Liver (tissue), 9 donors: ENCODE data around the gene COPS8. TPM values are rescaled to one million over a fixed set of nuclear protein-coding genes. Genes with fewer than 3 reads are reported as not detected.

Experiments
- DNase-seq: peaks from one replicate; pipeline ENCODE4 v3.0.0-alpha.2; 2017; ENCODE audit warnings: low spot score
- H3K27ac ChIP-seq, 2 donors: one replicate each; pipeline ENCODE4 v1.7.0; 2013; ENCODE audit warnings: inconsistent platforms in 2 of 2, low read length in 2 of 2, control low read depth in 1 of 2, low read depth in 1 of 2, mild to moderate bottlenecking in 1 of 2
- H3K27me3 ChIP-seq, 4 donors: one replicate each; pipeline versions ENCODE4 v1.6.1 to v1.7.0; 2013; ENCODE audit warnings: low read length in 3 of 4, inconsistent platforms in 1 of 4, mild to moderate bottlenecking in 1 of 4, moderate library complexity in 1 of 4; ENCODE audit not compliant: control insufficient read depth in 4 of 4, insufficient read depth in 4 of 4
- H3K36me3 ChIP-seq, 4 donors: one replicate each; pipeline versions ENCODE4 v1.6.1 to v1.7.0; 2013; ENCODE audit warnings: low read length in 3 of 4, mild to moderate bottlenecking in 3 of 4, low read depth in 1 of 4, moderate library complexity in 1 of 4; ENCODE audit not compliant: control insufficient read depth in 4 of 4, insufficient read depth in 3 of 4
- H3K4me1 ChIP-seq, 4 donors: one replicate each; pipeline versions ENCODE4 v1.6.1 to v1.7.0; 2013; ENCODE audit warnings: low read length in 3 of 4, mild to moderate bottlenecking in 3 of 4, moderate library complexity in 1 of 4; ENCODE audit not compliant: control insufficient read depth in 4 of 4, insufficient read depth in 4 of 4
- H3K4me3 ChIP-seq, 3 donors: one replicate each; pipeline versions ENCODE4 v1.6.1 to v1.7.0; 2013; ENCODE audit warnings: low read length in 3 of 3, control low read depth in 1 of 3, low read depth in 1 of 3, mild to moderate bottlenecking in 1 of 3
- H3K9ac ChIP-seq, 2 donors: one replicate each; pipeline ENCODE4 v1.7.0; 2013; ENCODE audit warnings: low read length in 2 of 2, mild to moderate bottlenecking in 2 of 2, moderate library complexity in 2 of 2, control low read depth in 1 of 2, low read depth in 1 of 2
- H3K9me3 ChIP-seq, 4 donors: one replicate each; pipeline versions ENCODE4 v1.6.1 to v1.7.0; 2013; ENCODE audit warnings: low read length in 3 of 4; ENCODE audit not compliant: control insufficient read depth in 4 of 4
- ATF3 ChIP-seq: IDR thresholded peaks from 2 replicates; pipeline ENCODE4 v1.6.1; 2016; ENCODE audit warnings: antibody characterized with exemption
- CTCF ChIP-seq: fragments of 150-350 bp; IDR thresholded peaks from 2 replicates; pipeline ENCODE4 v1.5.1; 2017; ENCODE audit warnings: improper control_type of control experiment, low read depth, low read length; ENCODE audit not compliant: missing input control
- EGR1 ChIP-seq, 2 donors: IDR thresholded peaks; 2 replicates each; pipeline ENCODE4 v1.6.1; 2016 to 2018; ENCODE audit warnings: antibody characterized with exemption in 2 of 2, low read depth in 2 of 2
- FOXA1 ChIP-seq: IDR thresholded peaks from 2 replicates; pipeline ENCODE4 v1.6.1; 2016; ENCODE audit warnings: antibody characterized with exemption
- FOXA2 ChIP-seq: IDR thresholded peaks from 2 replicates; pipeline ENCODE4 v1.6.1; 2016; ENCODE audit warnings: antibody characterized with exemption
- GABPA ChIP-seq, 2 donors: IDR thresholded peaks in 1 of 2; conservative IDR thresholded peaks in 1 of 2; 2 replicates each; pipeline ENCODE4 v1.6.1; 2016; ENCODE audit warnings: antibody characterized with exemption in 2 of 2, mild to moderate bottlenecking in 1 of 2, moderate library complexity in 1 of 2
- HNF4A ChIP-seq, 2 donors: conservative IDR thresholded peaks; 2 replicates each; pipeline ENCODE4 v1.6.1; 2016; ENCODE audit warnings: antibody characterized with exemption in 2 of 2, mild to moderate bottlenecking in 2 of 2
- HNF4G ChIP-seq: IDR thresholded peaks from 2 replicates; pipeline ENCODE4 v1.6.1; 2016; ENCODE audit warnings: antibody characterized with exemption
- JUND ChIP-seq, 2 donors: IDR thresholded peaks; 2 replicates each; pipeline ENCODE4 v1.6.1; 2016; ENCODE audit warnings: antibody characterized with exemption in 2 of 2
- MAX ChIP-seq: IDR thresholded peaks from 2 replicates; pipeline ENCODE4 v1.6.1; 2016; ENCODE audit warnings: antibody characterized with exemption
- NR2F2 ChIP-seq: IDR thresholded peaks from 2 replicates; pipeline ENCODE4 v1.6.1; 2016; ENCODE audit warnings: antibody characterized with exemption
- RAD21 ChIP-seq, 2 donors: IDR thresholded peaks; 2 replicates each; pipeline ENCODE4 v1.6.1; 2016; ENCODE audit warnings: antibody characterized with exemption in 2 of 2, mild to moderate bottlenecking in 2 of 2
- REST ChIP-seq: IDR thresholded peaks from 2 replicates; pipeline ENCODE4 v1.6.1; 2016; ENCODE audit warnings: antibody characterized with exemption, mild to moderate bottlenecking
- RXRA ChIP-seq, 2 donors: IDR thresholded peaks; 2 replicates each; pipeline ENCODE4 v1.6.1; 2017 to 2018; ENCODE audit warnings: antibody characterized with exemption in 2 of 2, mild to moderate bottlenecking in 1 of 2
- SP1 ChIP-seq: IDR thresholded peaks from 2 replicates; pipeline ENCODE4 v1.6.1; 2018; ENCODE audit warnings: antibody characterized with exemption, mild to moderate bottlenecking
- TAF1 ChIP-seq: conservative IDR thresholded peaks from 2 replicates; pipeline ENCODE4 v1.6.1; 2016; ENCODE audit warnings: antibody characterized with exemption, mild to moderate bottlenecking
- YY1 ChIP-seq: IDR thresholded peaks from 2 replicates; pipeline ENCODE4 v1.6.1; 2016; ENCODE audit warnings: antibody characterized with exemption, mild to moderate bottlenecking
- ZBTB33 ChIP-seq: IDR thresholded peaks from 2 replicates; pipeline ENCODE4 v1.6.1; 2016; ENCODE audit warnings: antibody characterized with exemption
- WGBS: extraction: QIAGEN DNeasy Blood & Tissue Kit; methylation state at CpG from one replicate; pipeline ENCODE4 v1.1.7; 2013; 5-methylcytosine and 5-hydroxymethylcytosine counted together
- polyA plus RNA-seq, 2 donors: library from polyadenylated mRNA; stranded (reverse) in 1 of 2; unstranded in 1 of 2; fragments of 200-250 nt in 1 of 2; fragments of >200 nt in 1 of 2; fragmentation: Nextera tagmentation in 1 of 2; extraction: Ambion mirVana in 1 of 2; gene quantifications; one replicate each; pipeline versions ENCODE4 v1.2.1 to v1.2.3, GENCODE V29; 2013 to 2015
- total RNA-seq, 2 donors: library from RNA; depleted of rRNA; stranded (reverse); fragments of >200 nt; gene quantifications; one replicate each; pipeline ENCODE4 v1.2.3, GENCODE V29; 2014
- donor health status: healthy.
- donor health status: healthy.
- donor health status: healthy.
- donor health status: healthy.
- donor health status: healthy.

COPS8 gene
- total and polyA plus RNA-seq, 4 donors = 19.1 to 32.9 (median 20.1) TPM

GRCh38 chr2:237143118-237143517 is 57.4 kb downstream of the COPS8 start (continued):
- TF ChIP-seq ZBTB33 = no peak
- no peak for TF ChIP-seq HNF4A (conservative IDR thresholded peaks at IDR 0.05)
- TF ChIP-seq NR2F2 = no peak
- TF ChIP-seq EGR1 (IDR thresholded peaks at IDR 0.05; ENCODE audit: low read depth in 2 of 2) = no peak
- no peak for TF ChIP-seq JUND (IDR thresholded peaks at IDR 0.05)

- peaks cover 2 to 17% (median 5%) of the 10 kb centered on the region in 4 donors for H3K9me3 ChIP-seq
- DNase-seq = no peak
- 68% methylated on average over 5 of the region's 5 CpGs for WGBS
- no peaks in the 10 kb centered on the region for H3K27me3 ChIP-seq
- H3K36me3 ChIP-seq = no peaks in the 10 kb centered on the region
- no peak overlapping the region for H3K9ac ChIP-seq
- no peak overlapping the region for H3K27ac ChIP-seq
- H3K4me3 ChIP-seq = no peak overlapping the region
- no peaks in the 10 kb centered on the region for H3K4me1 ChIP-seq
- TF ChIP-seq REST = no peak
- no peak for TF ChIP-seq RXRA (IDR thresholded peaks at IDR 0.05)
- no peak for TF ChIP-seq GABPA (IDR thresholded peaks at IDR 0.05 in 1 of 2, conservative IDR thresholded peaks at IDR 0.05 in 1 of 2)
- no peak for TF ChIP-seq EGR1 (IDR thresholded peaks at IDR 0.05; ENCODE audit: low read depth in 2 of 2)
- TF ChIP-seq SP1 = no peak
- no peak for TF ChIP-seq JUND (IDR thresholded peaks at IDR 0.05)
- TF ChIP-seq FOXA1 = no peak
- TF ChIP-seq HNF4A (conservative IDR thresholded peaks at IDR 0.05) = no peak
- TF ChIP-seq HNF4G = no peak
- no peak for TF ChIP-seq FOXA2
- no peak for TF ChIP-seq ZBTB33
- TF ChIP-seq NR2F2 = no peak
- no peak for TF ChIP-seq CTCF
- TF ChIP-seq MAX = no peak
- no peak for TF ChIP-seq TAF1
- TF ChIP-seq YY1 = no peak
- TF ChIP-seq RAD21 (IDR thresholded peaks at IDR 0.05) = no peak
- TF ChIP-seq ATF3 = no peak
These were observed 58.2 kb downstream of the COPS8 start for GRCh38 chr2:237143676-237144440.
